HG02759 (cell line): ENCODE data around the gene ROS1.

Source experiments
- ATAC-seq: cut with Tn5 transposase; IDR thresholded peaks from one replicate; pipeline ENCODE4 v1.9.1; 2021; ENCODE audit warnings: mild to moderate bottlenecking, moderate library complexity; ENCODE audit not compliant: unreplicated experiment

ROS1 gene

GRCh38 chr6:117311726-117312125 lies 114.0 kb downstream of the ROS1 start:
- ATAC-seq = no peak

GRCh38 chr6:117311310-117311709 lies 114.4 kb downstream of the ROS1 start:
- ATAC-seq = no peak

- no peak for ATAC-seq
Observed at GRCh38 chr6:117309611-117310010, 116.1 kb downstream of the ROS1 start.

GRCh38 chr6:117309069-117309468 lies 116.7 kb downstream of the ROS1 start:
- no peak for ATAC-seq

GRCh38 chr6:117307655-117308054 lies 118.1 kb downstream of the ROS1 start:
- ATAC-seq = no peak

GRCh38 chr6:117306227-117306790 lies 119.4 kb downstream of the ROS1 start:
- ATAC-seq = no peak

- ATAC-seq = no peak
Observed at GRCh38 chr6:117304446-117304845, 121.3 kb downstream of the ROS1 start.

GRCh38 chr6:117303323-117303722 lies 122.4 kb downstream of the ROS1 start:
- no peak for ATAC-seq

- ATAC-seq = no peak
Observed at GRCh38 chr6:117298941-117299340, 126.8 kb downstream of the ROS1 start.

GRCh38 chr6:117290173-117290846 lies 135.4 kb downstream of the ROS1 start:
- no peak for ATAC-seq

GRCh38 chr6:117288083-117288715 lies 137.5 kb downstream of the ROS1 start:
- no peak for ATAC-seq

GRCh38 chr6:117280922-117281321 lies 144.8 kb downstream of the ROS1 start:
- no peak for ATAC-seq

GRCh38 chr6:117276778-117277316 lies 148.9 kb downstream of the ROS1 start:
- ATAC-seq = no peak

- no peak for ATAC-seq
Observed at GRCh38 chr6:117275711-117276110, 150.0 kb downstream of the ROS1 start.

- no peak for ATAC-seq
Observed at GRCh38 chr6:117275205-117275604, 150.5 kb downstream of the ROS1 start.

- ATAC-seq = no peak
Observed at GRCh38 chr6:117272891-117273290, 152.9 kb downstream of the ROS1 start.

- ATAC-seq = no peak
Observed at GRCh38 chr6:117272032-117272866, 153.5 kb downstream of the ROS1 start.

GRCh38 chr6:117270843-117271507 lies 154.8 kb downstream of the ROS1 start:
- no peak for ATAC-seq

- ATAC-seq = no peak
Observed at GRCh38 chr6:117270055-117270842, 155.5 kb downstream of the ROS1 start.

- no peak for ATAC-seq
Observed at GRCh38 chr6:117269638-117270054, 156.1 kb downstream of the ROS1 start.
